Measurements from ENCODE around the gene NAV2.

The NAV2 gene

GRCh38 chr11:19790831-19791552, 78.4 kb downstream of the NAV2 start:
- Histone ChIP-seq H3K9me3 (no peaks in the 10 kb centered on the region), H3K27me3 (ENCODE audit: low read depth) (peaks cover 39% of the 10 kb centered on the region), H3K36me3 (replicated peaks) (no peaks in the 10 kb centered on the region), H3K4me3 (no peak overlapping the region), H3K4me1 (no peaks in the 10 kb centered on the region)
- in situ Hi-C loops (cut with MboI; ENCODE audit: low sequenced_read_pairs): no loop called here
- DNase-seq (ENCODE audit: low spot score in 2 of 2): no peak

- no peak for DNase-seq (ENCODE audit: low spot score in 2 of 2)
- H3K4me1 ChIP-seq: no peaks in the 10 kb centered on the region
- no peaks in the 10 kb centered on the region for H3K9me3 ChIP-seq
Observed at GRCh38 chr11:19792510-19792909, 79.9 kb downstream of the NAV2 start.

GRCh38 chr11:19793326-19793725, 80.7 kb downstream of the NAV2 start:
- H3K9me3 ChIP-seq: no peaks in the 10 kb centered on the region
- H3K36me3 ChIP-seq (replicated peaks): no peaks in the 10 kb centered on the region
- no peaks in the 10 kb centered on the region for H3K4me1 ChIP-seq
- H3K4me3 ChIP-seq: no peak overlapping the region
- no peak for DNase-seq (ENCODE audit: low spot score in 2 of 2)
- H3K27me3 ChIP-seq (ENCODE audit: low read depth): peaks cover 27% of the 10 kb centered on the region
- in situ Hi-C loops (cut with MboI; ENCODE audit: low sequenced_read_pairs): no loop called here

More at GRCh38 chr11:19792510-19792909, 79.9 kb downstream of the NAV2 start:
- H3K27me3 ChIP-seq (ENCODE audit: low read depth): peaks cover 35% of the 10 kb centered on the region
- H3K4me3 ChIP-seq: no peak overlapping the region
- in situ Hi-C loops (cut with MboI; ENCODE audit: low sequenced_read_pairs): no loop called here
- H3K36me3 ChIP-seq (replicated peaks): no peaks in the 10 kb centered on the region

GRCh38 chr11:19794161-19794560, 81.5 kb downstream of the NAV2 start:
- in situ Hi-C loops (cut with MboI; ENCODE audit: low sequenced_read_pairs): no loop called here
- H3K36me3 ChIP-seq (replicated peaks): no peaks in the 10 kb centered on the region
- no peak overlapping the region for H3K4me3 ChIP-seq
- no peaks in the 10 kb centered on the region for H3K9me3 ChIP-seq
- no peak for DNase-seq (ENCODE audit: low spot score in 2 of 2)
- peaks cover 25% of the 10 kb centered on the region for H3K27me3 ChIP-seq (ENCODE audit: low read depth)
- no peaks in the 10 kb centered on the region for H3K4me1 ChIP-seq

GRCh38 chr11:19795082-19795481, 82.4 kb downstream of the NAV2 start:
- Histone ChIP-seq H3K9me3 (no peaks in the 10 kb centered on the region), H3K36me3 (replicated peaks) (no peaks in the 10 kb centered on the region), H3K4me3 (no peak overlapping the region), H3K27me3 (ENCODE audit: low read depth) (peaks cover 16% of the 10 kb centered on the region), H3K4me1 (no peaks in the 10 kb centered on the region)
- DNase-seq (ENCODE audit: low spot score in 2 of 2): no peak
- in situ Hi-C loops (cut with MboI; ENCODE audit: low sequenced_read_pairs): no loop called here

GRCh38 chr11:19800162-19800561, 87.5 kb downstream of the NAV2 start:
- peaks cover 11% of the 10 kb centered on the region for H3K27me3 ChIP-seq (ENCODE audit: low read depth)
- H3K4me1 ChIP-seq: no peaks in the 10 kb centered on the region
- in situ Hi-C loops (cut with MboI; ENCODE audit: low sequenced_read_pairs): no loop called here
- DNase-seq (ENCODE audit: low spot score in 2 of 2): no peak
- H3K9me3 ChIP-seq: no peaks in the 10 kb centered on the region
- H3K4me3 ChIP-seq: no peak overlapping the region
- no peaks in the 10 kb centered on the region for H3K36me3 ChIP-seq (replicated peaks)

GRCh38 chr11:19800714-19801519, 88.3 kb downstream of the NAV2 start:
- no peaks in the 10 kb centered on the region for H3K36me3 ChIP-seq (replicated peaks)
- H3K9me3 ChIP-seq: no peaks in the 10 kb centered on the region
- H3K4me1 ChIP-seq: no peaks in the 10 kb centered on the region
- in situ Hi-C loops (cut with MboI; ENCODE audit: low sequenced_read_pairs): no loop called here
- no peak for DNase-seq (ENCODE audit: low spot score in 2 of 2)
- peaks cover 11% of the 10 kb centered on the region for H3K27me3 ChIP-seq (ENCODE audit: low read depth)
- no peak overlapping the region for H3K4me3 ChIP-seq

GRCh38 chr11:19802773-19803293, 90.2 kb downstream of the NAV2 start:
- in situ Hi-C loops (cut with MboI; ENCODE audit: low sequenced_read_pairs): no loop called here
- Histone ChIP-seq H3K4me1 (no peaks in the 10 kb centered on the region), H3K36me3 (replicated peaks) (no peaks in the 10 kb centered on the region), H3K4me3 (no peak overlapping the region), H3K27me3 (ENCODE audit: low read depth) (peaks cover 11% of the 10 kb centered on the region), H3K9me3 (no peaks in the 10 kb centered on the region)
- DNase-seq (ENCODE audit: low spot score in 2 of 2): no peak

GRCh38 chr11:19803506-19803998, 90.9 kb downstream of the NAV2 start:
- in situ Hi-C loops (cut with MboI; ENCODE audit: low sequenced_read_pairs): no loop called here

GRCh38 chr11:19805376-19805775, 92.7 kb downstream of the NAV2 start:
- DNase-seq (ENCODE audit: low spot score in 2 of 2): no peak
- H3K9me3 ChIP-seq: no peaks in the 10 kb centered on the region
- H3K4me1 ChIP-seq: no peaks in the 10 kb centered on the region
- in situ Hi-C loops (cut with MboI; ENCODE audit: low sequenced_read_pairs): no loop called here
- H3K4me3 ChIP-seq: no peak overlapping the region
- no peaks in the 10 kb centered on the region for H3K36me3 ChIP-seq (replicated peaks)
- peaks cover 10% of the 10 kb centered on the region; the same call in 1 of the 2 replicates for H3K27me3 ChIP-seq (ENCODE audit: low read depth)

More at GRCh38 chr11:19803506-19803998, 90.9 kb downstream of the NAV2 start:
- no peaks in the 10 kb centered on the region for H3K36me3 ChIP-seq (replicated peaks)
- peaks cover 8% of the 10 kb centered on the region for H3K27me3 ChIP-seq (ENCODE audit: low read depth)
- no peaks in the 10 kb centered on the region for H3K9me3 ChIP-seq
- no peak overlapping the region for H3K4me3 ChIP-seq
- no peaks in the 10 kb centered on the region for H3K4me1 ChIP-seq
- DNase-seq (ENCODE audit: low spot score in 2 of 2): no peak

- Histone ChIP-seq H3K27me3 (ENCODE audit: low read depth) (peaks cover 8% of the 10 kb centered on the region; the same call in 1 of the 2 replicates), H3K9me3 (no peaks in the 10 kb centered on the region), H3K36me3 (replicated peaks) (no peaks in the 10 kb centered on the region), H3K4me1 (no peaks in the 10 kb centered on the region), H3K4me3 (no peak overlapping the region)
- DNase-seq (ENCODE audit: low spot score in 2 of 2): no peak
- in situ Hi-C loops (cut with MboI; ENCODE audit: low sequenced_read_pairs): no loop called here
Observed at GRCh38 chr11:19805827-19806226, 93.2 kb downstream of the NAV2 start.

- no peak for DNase-seq (ENCODE audit: low spot score in 2 of 2)
- in situ Hi-C loops (cut with MboI; ENCODE audit: low sequenced_read_pairs): no loop called here
- peaks cover 7% of the 10 kb centered on the region; the same call in 1 of the 2 replicates for H3K27me3 ChIP-seq (ENCODE audit: low read depth)
- no peaks in the 10 kb centered on the region for H3K36me3 ChIP-seq (replicated peaks)
- no peak overlapping the region for H3K4me3 ChIP-seq
- H3K9me3 ChIP-seq: no peaks in the 10 kb centered on the region
- no peaks in the 10 kb centered on the region for H3K4me1 ChIP-seq
Observed at GRCh38 chr11:19806251-19806650, 93.6 kb downstream of the NAV2 start.

GRCh38 chr11:19808076-19808911, 95.7 kb downstream of the NAV2 start:
- no peak for DNase-seq (ENCODE audit: low spot score in 2 of 2)
- Histone ChIP-seq H3K4me3 (no peak overlapping the region), H3K9me3 (no peaks in the 10 kb centered on the region), H3K27me3 (ENCODE audit: low read depth) (peaks cover 2% of the 10 kb centered on the region), H3K36me3 (replicated peaks) (no peaks in the 10 kb centered on the region), H3K4me1 (no peaks in the 10 kb centered on the region)
- in situ Hi-C loops (cut with MboI; ENCODE audit: low sequenced_read_pairs): no loop called here
